NCI-H1048 (cell line): ENCODE results near the gene GRK1.
"Not testable (repeated sequence)": the region's sequence is repeated elsewhere in the genome, so short reads cannot be mapped to it uniquely, and the experiment has no call there.

Experiments
- DNase-seq: peaks from one replicate; lab custom pipeline; 2025; lab: John Stamatoyannopoulos, UW

The GRK1 gene

GRCh38 chr13:113666951-113667701, at the start of gene GRK1:
Gene GRK1, plus strand, starts transcription at chr13:113667219. Its CDS starts 168 bp downstream, at chr13:113667387.
- DNase-seq = no peak

GRCh38 chr13:113617961-113618360, 49.1 kb upstream of the GRK1 start:
- no peak for DNase-seq

GRCh38 chr13:113618455-113618854, 48.6 kb upstream of the GRK1 start:
- no peak for DNase-seq

DNA sequence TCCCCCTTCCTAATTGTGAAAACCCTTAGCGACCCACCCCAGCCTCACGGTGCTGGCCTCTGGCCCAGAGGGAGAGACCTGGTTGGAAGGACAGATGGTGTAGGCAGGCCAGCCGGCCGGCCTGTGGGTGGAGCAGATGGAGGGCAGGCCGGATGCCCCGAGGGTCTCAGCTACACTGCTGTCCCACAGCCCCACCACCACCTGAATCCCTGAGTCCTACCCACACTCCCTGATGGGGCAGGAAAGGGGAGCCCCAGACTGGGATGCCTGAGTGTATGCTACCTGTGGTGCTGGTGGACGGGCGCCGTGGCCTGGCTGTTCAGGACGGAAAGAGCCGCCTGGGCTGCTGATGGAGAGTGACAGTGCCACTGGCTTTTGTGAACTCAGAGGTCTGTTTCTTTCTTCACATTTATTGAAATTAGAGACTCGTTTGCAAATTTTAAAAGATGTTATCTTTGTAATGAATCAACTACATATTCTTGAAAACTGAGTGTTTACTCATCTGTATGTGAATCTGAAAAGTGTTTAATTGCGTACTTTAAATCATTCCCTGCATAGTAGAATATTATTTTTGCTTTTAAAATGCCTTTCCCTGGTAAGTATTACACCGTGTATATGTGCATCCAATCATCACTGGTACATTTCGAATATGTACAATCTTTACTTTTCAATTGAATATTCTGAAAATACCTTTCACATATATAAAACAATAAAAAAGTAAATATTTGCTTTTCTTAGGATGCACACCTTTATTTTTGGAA, 46.8 kb upstream of the GRK1 start:
- no peak for DNase-seq

GRCh38 chr13:113621046-113621445, 46.0 kb upstream of the GRK1 start:
- no peak for DNase-seq

- not testable (repeated sequence) for DNase-seq
These were observed 45.5 kb upstream of the GRK1 start for GRCh38 chr13:113621498-113621897.

GRCh38 chr13:113621986-113622550, 45.0 kb upstream of the GRK1 start:
- DNase-seq = not testable (repeated sequence)

GRCh38 chr13:113622791-113623490, 44.1 kb upstream of the GRK1 start:
- DNase-seq = no peak

- DNase-seq = no peak
These were observed 43.4 kb upstream of the GRK1 start for GRCh38 chr13:113623491-113624234.

DNA sequence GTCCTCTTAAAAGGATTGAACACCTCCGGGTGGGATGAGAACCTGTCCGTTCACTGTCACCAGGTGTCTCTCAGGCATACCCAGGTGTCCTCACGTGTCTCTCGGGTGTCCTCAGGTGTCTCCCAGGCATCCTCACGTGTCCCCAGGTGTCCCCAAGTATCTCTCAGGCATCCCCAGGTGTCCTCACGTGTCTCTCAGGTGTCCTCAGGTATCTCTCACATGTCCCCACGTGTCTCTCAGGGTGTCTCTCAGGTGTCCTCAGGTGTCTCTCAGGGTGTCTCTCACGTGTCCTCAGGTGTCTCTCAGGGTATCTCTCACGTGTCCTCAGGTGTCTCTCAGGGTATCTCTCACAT, 42.8 kb upstream of the GRK1 start:
- no peak for DNase-seq

DNA sequence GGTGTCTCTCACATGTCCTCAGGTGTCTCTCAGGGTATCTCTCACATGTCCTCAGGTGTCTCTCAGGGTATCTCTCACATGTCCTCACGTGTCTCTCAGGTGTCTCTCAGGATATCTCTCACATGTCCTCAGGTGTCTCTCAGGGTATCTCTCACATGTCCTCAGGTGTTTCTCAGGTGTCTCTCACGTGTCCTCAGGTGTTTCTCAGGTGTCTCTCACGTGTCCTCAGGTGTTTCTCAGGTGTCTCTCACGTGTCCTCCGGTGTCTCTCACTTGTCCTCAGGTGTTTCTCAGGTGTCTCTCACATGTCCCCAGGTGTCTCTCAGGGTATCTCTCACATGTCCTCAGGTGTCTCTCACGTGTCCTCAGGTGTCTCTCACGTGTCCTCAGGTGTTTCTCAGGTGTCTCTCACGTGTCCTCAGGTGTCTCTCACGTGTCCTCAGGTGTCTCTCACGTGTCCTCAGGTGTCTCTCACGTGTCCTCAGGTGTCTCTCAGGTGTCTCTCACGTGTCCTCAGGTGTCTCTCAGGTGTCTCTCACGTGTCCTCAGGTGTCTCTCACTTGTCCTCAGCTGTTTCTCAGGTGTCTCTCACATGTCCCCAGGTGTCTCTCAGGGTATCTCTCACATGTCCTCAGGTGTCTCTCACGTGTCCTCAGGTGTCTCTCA, 42.2 kb upstream of the GRK1 start:
- DNase-seq = not testable (repeated sequence)

- DNase-seq = no peak
These were observed 40.9 kb upstream of the GRK1 start for GRCh38 chr13:113625965-113626721.

DNA sequence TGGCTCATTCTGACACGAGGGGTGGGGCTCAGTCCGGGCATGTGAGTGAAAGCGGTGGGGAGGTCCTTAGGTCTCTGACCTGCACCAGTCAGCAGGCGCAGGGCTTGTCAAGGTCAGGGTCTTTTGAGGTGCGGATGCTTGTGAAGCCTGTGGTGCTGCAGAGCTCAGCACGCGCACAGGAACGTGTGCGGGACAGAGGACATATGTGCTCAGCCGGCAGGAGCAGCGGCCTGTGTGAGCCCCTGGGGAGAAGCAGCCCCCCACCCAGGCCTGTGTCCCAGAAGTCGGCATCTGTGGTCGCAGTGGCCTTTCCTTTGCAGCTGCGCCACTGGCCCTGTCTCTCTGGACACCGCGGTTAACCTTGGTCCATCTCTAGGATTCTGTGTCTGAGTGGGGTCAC, 39.9 kb upstream of the GRK1 start:
- DNase-seq = no peak

GRCh38 chr13:113628291-113629270, 38.4 kb upstream of the GRK1 start:
- no peak for DNase-seq

DNA sequence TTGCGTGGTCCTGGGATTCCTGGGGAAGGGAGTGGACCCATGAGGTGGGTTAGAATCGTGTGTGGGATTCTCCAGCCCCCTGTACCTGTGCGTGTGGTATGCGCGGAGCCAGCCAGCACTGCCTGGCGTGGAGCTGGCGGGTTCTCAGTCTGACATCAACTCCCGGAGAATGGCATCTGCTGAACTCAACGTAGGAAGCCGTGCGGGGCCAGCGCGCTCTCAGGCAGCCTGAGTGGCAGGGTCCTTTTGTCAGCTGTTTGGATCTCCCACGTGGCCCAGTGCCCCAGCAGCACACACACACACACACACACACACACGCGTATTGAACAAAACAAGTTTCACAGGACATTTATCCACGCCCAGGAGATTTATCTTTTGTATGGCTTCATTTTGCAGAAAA, 37.2 kb upstream of the GRK1 start:
- no peak for DNase-seq

DNA sequence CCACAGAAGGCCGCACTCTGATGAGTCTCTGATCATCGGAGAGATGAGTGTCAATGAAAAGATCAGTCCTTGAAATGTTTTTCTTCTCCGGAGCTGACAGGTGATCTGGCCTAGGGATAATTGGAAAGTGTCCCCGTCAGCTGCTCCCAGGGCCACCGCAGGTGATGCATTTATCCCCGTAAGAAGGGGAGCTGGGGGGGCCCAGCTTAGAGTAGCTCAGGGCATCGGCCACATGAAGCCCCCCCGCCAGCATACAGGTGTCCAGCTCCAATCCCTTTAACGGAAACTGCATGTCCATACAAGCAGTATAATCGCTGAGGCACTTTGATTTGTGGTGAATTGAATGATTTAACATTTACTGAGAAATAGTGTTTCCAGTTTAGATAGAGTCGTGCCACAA, 36.7 kb upstream of the GRK1 start:
- DNase-seq = no peak

GRCh38 chr13:113630804-113631203, 36.2 kb upstream of the GRK1 start:
- DNase-seq = no peak

- no peak for DNase-seq
These were observed 35.5 kb upstream of the GRK1 start for GRCh38 chr13:113631341-113632095.
